Measurements from ENCODE around the gene POLR2C.

Gene POLR2C

DNA sequence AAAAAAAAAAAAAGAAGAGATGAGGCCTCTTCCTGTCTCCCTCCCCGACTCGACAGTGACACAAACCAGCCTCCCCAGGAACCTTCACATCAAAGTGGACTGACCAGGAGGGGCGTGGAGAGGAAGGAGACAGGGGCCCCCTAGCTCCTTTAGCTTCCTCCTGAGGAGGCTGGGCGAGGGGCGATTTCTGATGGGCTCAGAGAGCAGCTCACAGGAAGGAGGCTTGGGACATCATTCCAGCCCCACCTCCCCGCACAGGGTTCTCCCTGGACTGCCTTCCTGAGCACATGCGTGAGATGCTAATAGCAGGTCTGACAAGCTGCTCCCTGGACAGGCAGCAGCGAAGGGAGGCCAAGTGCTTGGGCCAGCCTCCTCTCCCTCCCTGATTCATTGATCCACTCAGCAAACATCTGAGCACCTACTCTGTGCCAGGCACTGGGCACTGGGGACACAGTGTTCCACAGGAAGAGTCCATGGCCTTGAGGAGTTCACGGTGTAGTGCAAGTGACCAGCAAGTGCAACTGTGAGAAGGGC is 38.2 kb downstream of the POLR2C start:
- Mint-ChIP-seq H3K9me3 (no peaks in the 10 kb centered on the region), H3K36me3 (ENCODE audit: low read depth) (no peaks in the 10 kb centered on the region), H3K4me3 (peak overlapping the region in 1 of 3 experiments; percentile 9), H3K27me3 (ENCODE audit: low read depth) (peaks cover 16% of the 10 kb centered on the region), H3K4me1 (peaks cover 41% of the 10 kb centered on the region), H3K27ac (peak overlapping the region; percentile 19 to 47 (median 43))
- TF ChIP-seq CTCF (IDR thresholded peaks at IDR 0.05; ENCODE audit: unreplicated experiment in 3 of 3): no peak

DNA sequence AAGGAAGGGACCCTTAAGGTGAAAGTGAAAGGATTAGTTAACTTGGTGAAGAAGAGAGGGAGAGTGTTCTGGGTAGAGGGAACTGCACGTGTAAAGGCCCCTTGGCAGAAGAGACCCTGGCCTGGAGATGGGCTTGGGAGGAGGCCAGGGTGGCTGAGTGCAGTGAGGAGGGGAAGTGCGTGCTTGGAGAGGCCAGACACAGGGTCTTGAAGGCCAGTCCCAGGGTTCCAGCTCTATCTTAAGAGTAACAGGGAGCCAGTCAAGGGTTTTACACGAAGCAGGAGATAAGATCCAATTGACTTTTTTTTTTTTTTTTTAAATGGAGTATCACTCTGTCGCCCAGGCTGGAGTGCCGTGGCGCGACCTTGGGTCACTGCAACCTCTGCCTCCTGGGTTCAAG is 39.0 kb downstream of the POLR2C start:
- peak overlapping the region in 2 of 3 experiments; percentile 19 to 47 for H3K27ac Mint-ChIP-seq
- H3K4me1 Mint-ChIP-seq: peaks cover 41% of the 10 kb centered on the region
- TF ChIP-seq CTCF (IDR thresholded peaks at IDR 0.05; ENCODE audit: unreplicated experiment in 3 of 3): no peak

DNA sequence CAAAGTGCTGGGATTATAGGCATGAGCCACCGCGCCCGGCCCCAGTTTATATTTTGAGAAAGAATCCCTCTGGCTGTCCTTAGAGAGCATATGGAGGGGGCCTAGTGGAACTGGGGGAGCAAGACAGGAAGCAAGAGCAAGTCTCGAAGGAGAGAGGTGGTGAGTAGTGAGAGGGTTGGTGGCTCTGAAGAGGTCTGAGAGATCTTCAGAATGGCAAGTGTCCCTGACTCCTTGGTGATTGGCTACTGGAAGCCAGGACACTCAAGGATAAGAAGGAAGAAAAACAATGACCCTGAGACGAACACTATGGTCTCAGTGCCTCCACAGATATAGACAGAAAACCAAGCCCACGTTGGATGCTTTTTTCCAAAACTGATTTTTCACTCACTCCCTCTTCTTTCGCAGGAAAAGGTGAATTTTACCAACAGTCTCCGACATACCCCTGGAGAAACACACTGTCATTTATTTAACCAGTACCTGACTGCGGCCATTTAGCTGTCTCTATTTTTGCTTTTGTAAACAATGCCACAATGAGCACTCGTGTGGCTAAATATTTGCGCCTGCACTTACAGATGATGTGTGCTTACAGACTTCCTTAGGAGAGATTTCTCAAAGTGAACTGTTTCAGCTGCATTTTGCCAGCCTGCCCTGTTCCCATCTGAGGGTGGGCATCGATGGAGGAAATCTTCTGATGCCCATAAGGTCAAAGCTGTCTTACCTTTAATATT is 39.7 kb downstream of the POLR2C start:
- Mint-ChIP-seq H3K4me3 (no peak overlapping the region), H3K9me3 (no peaks in the 10 kb centered on the region), H3K27ac (peak overlapping the region in 2 of 3 experiments; percentile 39 to 68), H3K4me1 (peaks cover 44% of the 10 kb centered on the region), H3K36me3 (ENCODE audit: low read depth) (no peaks in the 10 kb centered on the region), H3K27me3 (ENCODE audit: low read depth) (peaks cover 15% of the 10 kb centered on the region)
- TF ChIP-seq CTCF (IDR thresholded peaks at IDR 0.05; ENCODE audit: unreplicated experiment in 3 of 3): no peak

More for the DNA sequence above, 39.0 kb downstream of the POLR2C start:
- H3K36me3 Mint-ChIP-seq (ENCODE audit: low read depth): no peaks in the 10 kb centered on the region
- no peaks in the 10 kb centered on the region for H3K9me3 Mint-ChIP-seq
- H3K4me3 Mint-ChIP-seq: no peak overlapping the region
- H3K27me3 Mint-ChIP-seq (ENCODE audit: low read depth): peaks cover 16% of the 10 kb centered on the region

GRCh38 chr16:57503366-57503765 is 40.9 kb downstream of the POLR2C start:
- Mint-ChIP-seq H3K36me3 (ENCODE audit: low read depth) (no peaks in the 10 kb centered on the region), H3K9me3 (no peaks in the 10 kb centered on the region), H3K4me1 (peaks cover 46% of the 10 kb centered on the region)

GRCh38 chr16:57504001-57504400 is 41.5 kb downstream of the POLR2C start:
- no peak for TF ChIP-seq CTCF (IDR thresholded peaks at IDR 0.05; ENCODE audit: unreplicated experiment in 3 of 3)
- Mint-ChIP-seq H3K9me3 (no peaks in the 10 kb centered on the region), H3K36me3 (ENCODE audit: low read depth) (no peaks in the 10 kb centered on the region), H3K4me1 (peaks cover 43% of the 10 kb centered on the region), H3K27me3 (ENCODE audit: low read depth) (peaks cover 15% of the 10 kb centered on the region), H3K4me3 (no peak overlapping the region), H3K27ac (peak overlapping the region in 1 of 3 experiments; percentile 70)

More at GRCh38 chr16:57503366-57503765, 40.9 kb downstream of the POLR2C start:
- Mint-ChIP-seq H3K27ac (peak overlapping the region in 2 of 3 experiments; percentile 68 to 80), H3K4me3 (peak overlapping the region in 1 of 3 experiments; percentile 26), H3K27me3 (ENCODE audit: low read depth) (peaks cover 11% of the 10 kb centered on the region)
- no peak for TF ChIP-seq CTCF (IDR thresholded peaks at IDR 0.05; ENCODE audit: unreplicated experiment in 3 of 3)
